Mammary epithelial cell (primary cell): ENCODE measurements around the gene SF3B2.

Source experiments
- CTCF ChIP-seq, 2 donors: IDR thresholded peaks in 1 of 2; conservative IDR thresholded peaks in 1 of 2; 2 replicates each; pipeline ENCODE4 v1.5.1; 2011 to 2012; ENCODE audit warnings: inconsistent platforms in 2 of 2, low read length in 2 of 2, mild to moderate bottlenecking in 2 of 2, control low read depth in 1 of 2, low read depth in 1 of 2; ENCODE audit not compliant: insufficient read depth in 1 of 2; ENCODE audit errors: extremely low read depth in 1 of 2
- EZH2 ChIP-seq: IDR thresholded peaks from 2 replicates; pipeline ENCODE4 v1.6.1; 2012; ENCODE audit warnings: low read length, inconsistent platforms, borderline replicate concordance

DNA sequence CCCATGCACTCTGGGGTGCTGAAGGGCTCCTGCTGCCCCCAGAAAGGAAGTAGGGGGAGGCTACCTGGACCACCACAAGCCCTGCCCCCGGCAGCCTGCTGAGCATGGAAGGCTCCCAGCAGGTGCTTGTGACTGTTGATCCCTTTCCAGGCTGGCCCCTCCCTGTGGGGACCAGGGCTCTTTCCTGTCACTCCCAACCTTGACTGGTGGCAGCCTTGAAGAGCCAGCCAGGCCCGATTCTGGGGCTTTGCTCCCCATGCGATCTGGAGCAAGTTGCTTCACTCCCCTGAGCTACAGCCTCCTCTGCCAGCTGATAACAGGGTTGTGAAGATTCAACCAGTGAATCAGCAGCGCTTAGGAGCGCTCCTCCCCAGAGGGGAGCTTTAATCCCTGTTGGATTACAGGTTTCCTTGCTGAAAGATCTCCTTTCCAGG lies 44.9 kb upstream of the SF3B2 start:
- TF ChIP-seq CTCF (conservative IDR thresholded peaks at IDR 0.05 in 1 of 2, IDR thresholded peaks at IDR 0.05 in 1 of 2; ENCODE audit: extremely low read depth in 1 of 2, insufficient read depth in 1 of 2, low read depth in 1 of 2, low read length in 2 of 2) (no peak), EZH2 (no peak)
